Stromal cell of bone marrow (primary cell): Measurements from ENCODE around the gene DNAAF8.

ENCODE experiments used
- DNase-seq: peaks from one replicate; pipeline ENCODE4 v3.0.0-alpha.2; 2012; ENCODE audit warnings: low read depth

The DNAAF8 gene

GRCh38 chr16:4734063-4734729, at the start of gene DNAAF8, which contains the start of gene ANKS3:
Gene DNAAF8 (plus strand): TSS chr16:4734537. CDS start chr16:4736515, 1,978 bp downstream.
Gene ANKS3 (minus strand): TSS chr16:4734271. CDS start chr16:4730149, 4,122 bp downstream.
- DNase-seq, result peak; percentile 97

- DNase-seq, result no peak
Measured at GRCh38 chr16:4684763-4685162, 49.6 kb upstream of the DNAAF8 start.

- no peak for DNase-seq
Measured at GRCh38 chr16:4685292-4685691, 49.0 kb upstream of the DNAAF8 start.

GRCh38 chr16:4685776-4686496, 48.4 kb upstream of the DNAAF8 start:
- DNase-seq, result no peak

GRCh38 chr16:4686497-4687210, 47.7 kb upstream of the DNAAF8 start:
- no peak for DNase-seq

- no peak for DNase-seq
Measured at GRCh38 chr16:4687416-4687815, 46.9 kb upstream of the DNAAF8 start.

- DNase-seq, result no peak
Measured at GRCh38 chr16:4687946-4688673, 46.2 kb upstream of the DNAAF8 start.

GRCh38 chr16:4688674-4689045, 45.7 kb upstream of the DNAAF8 start:
- no peak for DNase-seq

GRCh38 chr16:4689091-4689671, 45.2 kb upstream of the DNAAF8 start:
- DNase-seq, result no peak

GRCh38 chr16:4689864-4690704, 44.3 kb upstream of the DNAAF8 start:
- DNase-seq, result no peak

GRCh38 chr16:4690946-4691665, 43.2 kb upstream of the DNAAF8 start:
- DNase-seq, result no peak

- DNase-seq, result no peak
Measured at GRCh38 chr16:4691666-4692412, 42.5 kb upstream of the DNAAF8 start.

GRCh38 chr16:4692460-4693295, 41.7 kb upstream of the DNAAF8 start:
- DNase-seq, result no peak

- peak; percentile 91 for DNase-seq
Measured at GRCh38 chr16:4693296-4693955, 40.9 kb upstream of the DNAAF8 start, which contains the start of gene NUDT16L1. Gene NUDT16L1 (plus strand): TSS chr16:4693562. CDS start chr16:4693727, 165 bp downstream.

- DNase-seq, result no peak
Measured at GRCh38 chr16:4693956-4694641, 40.2 kb upstream of the DNAAF8 start.

- no peak for DNase-seq
Measured at GRCh38 chr16:4694642-4695451, 39.5 kb upstream of the DNAAF8 start.
